T-helper 22 cell (primary cell): ENCODE measurements around the gene NLGN4X.
"Not testable (repeated sequence)": the region's sequence is repeated elsewhere in the genome, so short reads cannot be mapped to it uniquely, and the experiment has no call there.

Experiments
- DNase-seq: peaks from one replicate; pipeline ENCODE4 v3.0.0-alpha.2; 2020; ENCODE audit warnings: low read depth

The NLGN4X gene

DNA sequence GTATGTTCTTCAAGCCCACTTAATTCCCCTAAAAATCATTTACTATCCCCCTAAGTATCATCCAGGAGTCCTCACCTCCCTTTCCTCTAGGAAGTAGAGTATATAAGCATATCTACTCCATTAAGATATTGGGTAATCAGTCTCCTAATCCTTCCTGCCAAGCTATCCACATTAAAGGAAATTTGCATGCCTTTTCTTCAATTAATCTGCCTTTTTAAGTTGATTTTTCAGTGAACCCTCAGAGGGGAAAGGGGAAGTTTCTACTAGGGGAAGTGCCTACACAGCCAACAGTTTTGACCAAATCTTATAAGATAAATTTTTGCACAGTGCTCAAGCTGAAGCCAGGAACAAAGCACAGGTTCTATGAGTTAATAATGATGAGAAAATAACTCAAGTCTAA is 222.8 kb downstream of the NLGN4X start:
- no peak for DNase-seq

DNA sequence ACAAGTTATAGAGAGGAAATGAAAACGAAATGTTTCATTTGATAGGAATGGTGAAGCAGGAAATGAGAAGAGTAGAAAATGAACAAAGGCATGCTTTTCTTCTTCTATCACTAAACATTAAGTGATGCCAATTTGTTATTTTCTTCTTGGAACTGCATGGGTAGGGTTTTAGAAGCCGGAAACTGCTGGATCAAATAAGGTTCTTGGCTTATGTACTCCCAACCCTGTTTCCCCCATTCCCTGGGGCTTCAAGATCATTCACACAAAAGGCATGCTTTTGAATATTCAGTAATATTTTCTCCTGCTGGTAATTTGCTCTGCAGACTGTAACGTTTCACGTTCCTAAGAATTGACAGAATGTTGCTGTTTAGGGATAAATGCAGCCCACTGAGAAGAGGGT is 224.1 kb downstream of the NLGN4X start:
- no peak for DNase-seq

DNA sequence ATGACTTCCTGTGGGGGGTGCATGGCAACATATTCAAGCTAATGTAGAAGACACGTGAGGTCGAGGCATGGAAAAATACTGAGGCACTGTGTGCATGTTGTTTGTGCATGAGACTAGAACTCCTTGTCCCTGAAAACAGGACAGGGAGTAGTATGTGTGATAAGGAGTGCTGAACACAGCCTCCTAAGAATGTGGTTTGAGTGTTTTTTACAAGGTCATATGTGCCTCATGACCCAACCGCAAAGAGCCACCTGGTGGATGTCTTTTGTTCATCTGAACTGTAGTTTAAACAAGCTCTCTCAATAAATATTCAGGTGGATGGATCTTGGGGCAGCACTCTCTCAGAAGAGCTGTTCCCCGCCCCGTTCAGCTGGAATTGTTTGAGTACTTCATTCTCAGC is 226.6 kb downstream of the NLGN4X start:
- DNase-seq, result no peak

DNA sequence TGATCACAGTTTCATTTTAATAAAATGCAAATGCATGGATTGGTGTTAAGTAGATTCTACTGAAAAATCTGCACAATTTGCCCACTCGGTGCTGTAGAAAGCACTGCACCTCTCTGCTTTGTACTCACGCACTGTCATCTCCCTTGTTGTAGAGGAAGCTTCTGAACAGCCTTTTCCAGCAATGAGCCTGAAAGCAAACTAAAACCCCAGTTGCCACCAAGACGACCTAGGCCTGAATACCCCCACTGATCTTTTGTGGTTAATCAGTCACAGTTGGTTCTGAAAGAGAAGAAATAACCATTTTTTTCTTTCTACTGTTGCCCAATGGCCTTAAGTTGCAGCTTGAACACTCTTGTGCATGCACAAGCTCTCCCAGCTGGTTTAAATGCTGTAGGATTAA is 229.8 kb downstream of the NLGN4X start:
- no peak for DNase-seq

DNA sequence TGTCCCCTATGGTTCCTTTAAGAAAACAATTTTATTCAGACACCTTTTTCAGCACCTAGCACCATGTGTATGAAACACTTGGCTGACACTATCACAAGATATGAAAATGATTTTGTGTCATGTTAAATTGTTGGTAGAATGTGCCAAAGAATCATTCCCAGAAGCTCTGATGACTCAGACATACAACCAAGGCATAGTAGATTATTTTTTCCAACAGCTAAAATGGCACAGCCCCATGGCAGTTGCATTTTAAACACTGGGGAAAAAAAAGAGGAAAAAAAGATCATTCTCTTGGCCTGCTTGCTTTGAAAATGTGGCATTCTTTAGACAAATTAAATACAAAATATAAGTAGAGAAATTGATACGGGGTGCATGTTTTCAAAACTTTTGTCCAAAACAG is 230.2 kb downstream of the NLGN4X start:
- DNase-seq, result no peak

- DNase-seq, result no peak
These were observed 237.3 kb downstream of the NLGN4X start for GRCh38 chrX:5991393-5991792.

DNA sequence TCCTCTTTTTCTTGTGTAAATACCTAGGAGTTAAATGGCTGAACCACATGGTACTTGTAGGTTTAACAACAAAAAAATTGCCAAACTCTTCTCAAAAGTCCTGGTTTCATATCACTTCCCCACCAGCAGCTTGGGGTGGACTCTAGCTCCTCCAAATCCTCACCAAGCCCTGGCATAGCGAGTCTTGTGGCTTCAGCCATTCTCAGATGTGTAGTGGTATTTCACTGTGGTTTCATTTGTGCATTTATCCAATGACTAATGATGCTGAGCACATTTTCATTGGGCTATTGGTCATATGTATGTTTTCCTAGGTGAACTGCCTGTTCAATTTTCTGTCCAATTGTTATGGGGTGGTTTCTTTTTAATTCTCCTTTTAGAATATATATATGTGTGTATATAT is 249.3 kb downstream of the NLGN4X start:
- no peak for DNase-seq

GRCh38 chrX:5976332-5976731 is 252.3 kb downstream of the NLGN4X start:
- DNase-seq, result no peak

DNA sequence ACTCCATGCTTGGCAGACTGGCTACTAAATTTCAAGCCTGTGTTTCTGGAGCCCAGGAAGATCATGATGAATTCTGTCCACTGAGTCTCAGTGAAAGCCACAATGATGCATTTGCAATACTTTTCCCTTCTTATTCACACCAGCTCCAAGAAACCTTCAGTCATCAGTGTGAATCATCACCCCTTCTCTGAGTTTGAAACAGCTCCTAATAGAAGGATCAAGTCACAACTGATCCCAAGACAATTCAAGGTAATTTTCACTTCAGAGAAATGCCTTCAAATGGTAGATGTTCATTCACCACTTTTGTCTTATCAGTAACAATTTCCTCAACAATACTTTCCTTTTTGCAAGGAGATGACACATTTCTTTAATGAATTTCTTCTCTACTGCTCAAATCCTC is 257.4 kb downstream of the NLGN4X start:
- no peak for DNase-seq

- no peak for DNase-seq
These were observed 263.3 kb downstream of the NLGN4X start for GRCh38 chrX:5965406-5965805.

- no peak for DNase-seq
These were observed 269.4 kb downstream of the NLGN4X start for GRCh38 chrX:5959286-5959685.

DNA sequence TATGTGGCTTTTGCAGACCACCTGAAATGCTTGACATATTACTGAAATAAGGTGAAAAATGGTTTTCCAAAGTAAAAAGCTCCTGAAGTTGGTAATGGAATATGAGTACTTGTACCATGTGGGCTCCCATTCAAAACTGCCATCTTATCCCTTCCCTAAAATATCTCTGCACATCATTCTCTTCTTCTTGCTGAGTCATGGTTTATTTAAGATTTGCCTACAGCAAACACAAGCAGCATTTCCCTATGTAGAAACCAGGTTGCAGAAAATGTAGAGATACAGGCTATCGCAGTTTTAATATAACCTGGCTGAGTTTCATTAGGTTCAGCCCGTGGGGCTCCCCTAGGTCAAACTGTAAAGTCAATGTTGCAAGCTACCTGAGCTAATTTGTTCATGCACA is 270.1 kb downstream of the NLGN4X start:
- no peak for DNase-seq

DNA sequence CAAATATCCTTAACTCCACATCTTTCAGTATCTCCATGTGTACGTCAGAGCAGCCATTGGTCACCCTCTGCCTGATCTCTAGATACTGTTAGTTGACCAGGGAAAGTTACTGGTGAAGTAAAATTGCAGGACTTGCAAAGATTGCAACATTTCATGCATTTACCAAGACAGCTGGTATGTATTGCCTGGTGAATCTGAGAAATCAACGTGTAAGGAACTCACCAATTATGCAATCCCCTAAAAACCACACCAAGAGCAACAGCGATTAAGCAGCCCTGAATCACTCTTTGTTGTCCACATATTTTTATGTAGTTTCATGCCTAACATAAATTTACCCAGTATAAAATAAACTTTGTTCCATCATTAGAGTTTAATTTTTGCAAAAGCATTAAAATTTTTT is 271.2 kb downstream of the NLGN4X start:
- no peak for DNase-seq

GRCh38 chrX:5936438-5936837 is 292.2 kb downstream of the NLGN4X start:
- no peak for DNase-seq

DNA sequence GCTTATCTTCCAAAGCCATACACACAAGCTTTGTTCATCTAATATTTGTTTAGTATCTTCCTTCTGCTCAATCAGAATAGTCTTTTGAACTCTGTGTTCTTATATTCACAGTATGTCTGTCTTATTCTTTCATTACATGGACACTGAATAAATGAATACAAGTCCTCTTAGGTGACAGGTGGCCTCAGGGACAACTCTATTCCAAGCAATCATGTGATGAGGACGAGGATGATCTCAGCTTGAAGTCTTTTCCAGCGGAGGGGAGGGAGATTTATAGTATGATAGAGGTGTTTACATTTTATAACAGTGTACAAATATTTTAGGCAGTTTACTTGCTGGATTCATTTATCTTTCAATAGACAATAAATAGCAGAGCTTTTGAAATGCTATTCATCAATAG is 300.4 kb downstream of the NLGN4X start:
- no peak for DNase-seq

DNA sequence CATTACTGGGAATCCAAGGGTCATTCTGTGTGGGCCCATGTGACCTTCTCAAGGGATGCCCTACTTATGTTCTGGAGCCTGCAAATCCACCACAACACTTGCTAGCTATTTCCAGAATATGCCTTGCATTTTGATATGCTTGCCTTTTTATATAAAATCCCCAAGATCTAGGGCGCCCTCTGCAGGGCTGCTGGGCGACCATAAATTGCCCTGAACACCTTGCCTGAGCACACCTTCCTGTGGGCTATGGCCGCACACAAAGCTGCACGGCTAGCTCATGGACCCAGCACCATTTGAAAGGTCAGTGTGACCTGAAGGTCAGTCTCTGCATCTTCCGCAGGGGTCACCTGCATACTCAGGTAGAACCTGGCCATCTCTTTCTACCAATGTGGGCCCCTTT is 311.7 kb downstream of the NLGN4X start:
- no peak for DNase-seq

DNA sequence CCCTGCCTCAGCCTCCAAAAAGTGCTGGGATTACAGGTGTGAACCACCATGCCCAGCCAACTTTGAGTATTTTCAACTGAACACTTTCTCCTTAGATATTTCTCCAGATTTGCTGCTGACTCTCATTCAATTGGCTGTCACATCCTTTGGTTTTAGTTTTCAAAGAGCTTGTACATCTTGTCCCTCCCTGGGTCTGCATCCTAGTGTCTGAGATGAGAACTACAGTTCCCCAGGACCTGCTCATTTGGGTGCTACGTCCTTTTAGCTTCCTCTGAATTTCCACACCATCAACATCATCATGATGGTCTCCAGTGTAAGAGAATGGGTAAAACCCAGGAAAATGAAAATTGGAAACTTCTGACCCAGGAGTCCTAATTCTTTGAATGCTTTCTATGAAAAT is 312.9 kb downstream of the NLGN4X start:
- no peak for DNase-seq

- no peak for DNase-seq
These were observed 321.5 kb downstream of the NLGN4X start for GRCh38 chrX:5907207-5907606.

DNA sequence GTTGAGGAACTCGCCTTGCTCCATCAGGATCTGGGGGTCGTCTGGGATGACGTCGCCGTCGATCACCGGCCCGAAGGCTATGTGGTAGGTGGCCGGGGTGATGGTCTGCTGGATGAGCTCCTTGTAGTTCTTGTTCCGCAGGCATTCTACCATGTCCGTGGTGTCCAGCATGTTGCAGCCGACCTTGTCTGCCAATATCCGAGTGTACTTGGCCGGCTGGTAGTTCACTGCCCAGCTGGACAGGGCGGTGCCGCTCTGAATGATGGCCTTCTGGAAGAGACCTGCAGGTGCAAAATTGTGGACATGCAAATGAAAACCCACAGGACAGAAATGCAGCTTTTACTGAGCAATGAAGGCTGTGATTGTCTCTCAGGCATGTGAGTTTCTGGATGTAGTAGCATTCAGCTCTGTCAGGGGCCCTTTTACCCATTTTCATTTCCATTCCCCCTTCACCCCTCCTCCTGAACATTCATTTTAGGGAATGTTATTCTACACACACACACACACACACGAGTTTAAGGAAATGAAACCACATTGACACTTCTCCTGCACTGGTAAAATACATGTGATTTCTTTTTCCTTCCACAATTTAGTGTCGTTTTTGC is 325.0 kb downstream of the NLGN4X start:
- not testable (repeated sequence) for DNase-seq

GRCh38 chrX:5898463-5898862 is 330.2 kb downstream of the NLGN4X start:
- no peak for DNase-seq

- no peak for DNase-seq
These were observed 337.3 kb downstream of the NLGN4X start for GRCh38 chrX:5891378-5891777.

GRCh38 chrX:5876984-5877596 is 351.6 kb downstream of the NLGN4X start:
- no peak for DNase-seq

DNA sequence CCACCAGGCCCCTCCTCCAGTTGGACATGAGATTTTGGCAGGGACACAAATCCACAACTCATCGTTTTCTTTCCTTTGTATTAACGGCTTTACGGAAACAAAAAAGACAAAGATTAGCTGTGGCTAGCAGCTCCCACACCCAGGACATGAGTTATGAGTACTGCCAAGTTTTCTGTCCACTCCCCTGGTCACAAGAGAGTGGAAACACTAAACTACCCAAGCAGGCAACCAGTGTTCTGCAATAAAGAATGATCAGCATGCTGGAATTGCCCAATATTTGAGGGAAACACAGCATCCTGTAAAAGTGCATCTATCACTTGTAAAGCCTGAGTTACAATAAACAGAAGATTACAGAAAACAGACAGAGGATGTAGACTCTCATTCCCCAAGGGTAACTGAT is 358.4 kb downstream of the NLGN4X start:
- no peak for DNase-seq

DNA sequence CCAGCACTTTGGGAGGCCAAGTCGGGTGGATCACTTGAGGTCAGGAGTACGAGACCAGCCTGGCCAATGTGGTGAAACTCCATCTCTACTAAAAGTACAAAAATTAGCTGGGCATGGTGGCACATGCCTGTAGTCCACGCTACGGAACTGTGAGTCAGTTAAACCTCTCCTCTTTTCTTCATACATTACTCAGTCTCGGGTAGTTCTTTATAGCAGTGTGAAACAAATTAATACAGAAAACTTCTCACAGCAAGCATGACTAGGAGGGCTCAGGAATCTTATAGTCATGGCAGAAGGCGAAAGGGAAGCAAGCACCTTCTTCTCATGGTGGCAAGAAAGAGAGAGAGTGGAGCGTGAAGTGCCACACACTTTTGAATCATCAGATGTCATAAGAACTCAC is 358.9 kb downstream of the NLGN4X start:
- no peak for DNase-seq
